ENCODE results near the gene BCORL1. TPM values are rescaled to one million over a fixed set of nuclear protein-coding genes. Genes with fewer than 3 reads are reported as not detected.
A peak's percentile ranks its signal among the peaks of the same experiment; 100 is the strongest.

The BCORL1 gene
- total and polyA plus RNA-seq, 2 of the 4 experiments (the other 2 are of a cell fraction): 0.54 to 1.6 TPM

- Histone ChIP-seq H4K91ac (ENCODE audit: insufficient read depth, low read depth, low read length) (no peak overlapping the region), H3K4me3 (ENCODE audit: insufficient read depth, low read depth, low read length) (no peak overlapping the region), H3K4me2 (ENCODE audit: low read depth, low read length) (no peak overlapping the region), H4K20me1 (ENCODE audit: insufficient read depth, low read length) (peaks cover 29% of the 10 kb centered on the region), H3K9me3 (ENCODE audit: control insufficient read depth, insufficient read depth, low read length) (no peaks in the 10 kb centered on the region), H3K18ac (ENCODE audit: low read depth, low read length) (no peak overlapping the region), H3K9ac (ENCODE audit: low read depth, low read length) (no peak overlapping the region), H2BK15ac (ENCODE audit: low read depth, low read length) (no peak overlapping the region), H2BK5ac (ENCODE audit: low read depth, low read length, poor library complexity, severe bottlenecking) (no peak overlapping the region), H3K4ac (ENCODE audit: low read depth, low read length) (no peak overlapping the region), H4K5ac (ENCODE audit: low read depth, low read length) (no peak overlapping the region), H2AFZ (replicated peaks; ENCODE audit: low read length, poor library complexity) (peak overlapping the region; percentile 44), H3K79me1 (ENCODE audit: low read depth in 1 of 2, low read length in 2 of 2) (peaks cover 4 to 30% of the 10 kb centered on the region in 2 experiments; a peak in 3 of 4 replicates), H3K4me1 (ENCODE audit: control insufficient read depth, insufficient read depth, low read length) (no peaks in the 10 kb centered on the region; the same call in 1 of the 2 replicates), H2BK120ac (ENCODE audit: low read depth, low read length) (no peak overlapping the region), H3K9me1 (ENCODE audit: insufficient read depth, low read length) (peaks cover 5% of the 10 kb centered on the region), H3K23ac (ENCODE audit: low read depth, low read length) (no peak overlapping the region), H2AK9ac (replicated peaks; ENCODE audit: low read depth, low read length, poor library complexity) (no peak overlapping the region), H4K8ac (ENCODE audit: low read depth in 2 of 2, low read length in 2 of 2) (no peak overlapping the region), H3K27ac (ENCODE audit: insufficient read depth, low read length) (no peak overlapping the region), H3K14ac (replicated peaks; ENCODE audit: low read depth, low read length) (no peak overlapping the region), H3K36me3 (ENCODE audit: control insufficient read depth, insufficient read depth, low read length) (no peaks in the 10 kb centered on the region), H3K27me3 (ENCODE audit: control insufficient read depth, insufficient read depth, low read length) (no peaks in the 10 kb centered on the region; the same call in 1 of the 2 replicates), H2AK5ac (ENCODE audit: low read depth, low read length) (no peak overlapping the region), H2BK20ac (ENCODE audit: low read depth, low read length) (no peak overlapping the region), H3K56ac (ENCODE audit: extremely low read depth, insufficient read depth, low read length) (no peak overlapping the region)
- dilution Hi-C loops (cut with HindIII; ENCODE audit: low sequenced_read_pairs, unreplicated experiment) (no loop called here), intact Hi-C loops (cut with micrococcal nuclease) (no loop called here), in situ Hi-C loops (cut with MboI; ENCODE audit: low sequenced_read_pairs) (no loop called here)
- POLR2A ChIA-PET (ENCODE audit: unreplicated experiment): no interaction called here
- no TSS peak for BruUV-seq (replicated peaks)
- TF ChIP-seq NFE2L2 (IDR thresholded peaks at IDR 0.05; ENCODE audit: low read depth, low read length): no peak
- TF ChIP-seq, protein P1, sequence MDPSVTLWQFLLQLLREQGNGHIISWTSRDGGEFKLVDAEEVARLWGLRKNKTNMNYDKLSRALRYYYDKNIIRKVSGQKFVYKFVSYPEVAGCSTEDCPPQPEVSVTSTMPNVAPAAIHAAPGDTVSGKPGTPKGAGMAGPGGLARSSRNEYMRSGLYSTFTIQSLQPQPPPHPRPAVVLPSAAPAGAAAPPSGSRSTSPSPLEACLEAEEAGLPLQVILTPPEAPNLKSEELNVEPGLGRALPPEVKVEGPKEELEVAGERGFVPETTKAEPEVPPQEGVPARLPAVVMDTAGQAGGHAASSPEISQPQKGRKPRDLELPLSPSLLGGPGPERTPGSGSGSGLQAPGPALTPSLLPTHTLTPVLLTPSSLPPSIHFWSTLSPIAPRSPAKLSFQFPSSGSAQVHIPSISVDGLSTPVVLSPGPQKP (IDR thresholded peaks at IDR 0.05; ENCODE audit: borderline replicate concordance, low read depth, low read length): no peak
- no peak for TF ChIP-seq MAFK (IDR thresholded peaks at IDR 0.05; ENCODE audit: low read depth, low read length)
- no peak for TF ChIP-seq RCOR1 (IDR thresholded peaks at IDR 0.05; ENCODE audit: insufficient replicate concordance, low read length)
- no peak for TF ChIP-seq MXI1 (IDR thresholded peaks at IDR 0.05; ENCODE audit: borderline replicate concordance, low read depth, low read length)
- TF ChIP-seq, protein P2, sequence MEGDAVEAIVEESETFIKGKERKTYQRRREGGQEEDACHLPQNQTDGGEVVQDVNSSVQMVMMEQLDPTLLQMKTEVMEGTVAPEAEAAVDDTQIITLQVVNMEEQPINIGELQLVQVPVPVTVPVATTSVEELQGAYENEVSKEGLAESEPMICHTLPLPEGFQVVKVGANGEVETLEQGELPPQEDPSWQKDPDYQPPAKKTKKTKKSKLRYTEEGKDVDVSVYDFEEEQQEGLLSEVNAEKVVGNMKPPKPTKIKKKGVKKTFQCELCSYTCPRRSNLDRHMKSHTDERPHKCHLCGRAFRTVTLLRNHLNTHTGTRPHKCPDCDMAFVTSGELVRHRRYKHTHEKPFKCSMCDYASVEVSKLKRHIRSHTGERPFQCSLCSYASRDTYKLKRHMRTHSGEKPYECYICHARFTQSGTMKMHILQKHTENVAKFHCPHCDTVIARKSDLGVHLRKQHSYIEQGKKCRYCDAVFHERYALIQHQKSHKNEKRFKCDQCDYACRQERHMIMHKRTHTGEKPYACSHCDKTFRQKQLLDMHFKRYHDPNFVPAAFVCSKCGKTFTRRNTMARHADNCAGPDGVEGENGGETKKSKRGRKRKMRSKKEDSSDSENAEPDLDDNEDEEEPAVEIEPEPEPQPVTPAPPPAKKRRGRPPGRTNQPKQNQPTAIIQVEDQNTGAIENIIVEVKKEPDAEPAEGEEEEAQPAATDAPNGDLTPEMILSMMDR (conservative IDR thresholded peaks at IDR 0.05; ENCODE audit: low read depth, low read length): no peak
- no peak for TF ChIP-seq CHD1 (IDR thresholded peaks at IDR 0.05; ENCODE audit: low read depth, low read length)
- no peak for TF ChIP-seq BHLHE40 (IDR thresholded peaks at IDR 0.05; ENCODE audit: low read depth, low read length)
- no peak for TF ChIP-seq USF2 (IDR thresholded peaks at IDR 0.05; ENCODE audit: low read depth, low read length)
- TF ChIP-seq MAZ (IDR thresholded peaks at IDR 0.05; ENCODE audit: borderline replicate concordance, low read depth, low read length): no peak
- no peak for TF ChIP-seq POLR2A (IDR thresholded peaks at IDR 0.05; ENCODE audit: low read depth, low read length)
- no peak for TF ChIP-seq RFX5 (IDR thresholded peaks at IDR 0.05; ENCODE audit: low read depth, low read length)
- TF ChIP-seq SMC3 (IDR thresholded peaks at IDR 0.05; ENCODE audit: low read depth, low read length): no peak
- TF ChIP-seq FOS (IDR thresholded peaks at IDR 0.05; ENCODE audit: low read depth, low read length): no peak
- no peak for TF ChIP-seq CEBPB (IDR thresholded peaks at IDR 0.05; ENCODE audit: low read depth, low read length)
- ATAC-seq (ENCODE audit: low read depth) (no peak), DNase-seq (no peak)
- WGBS, 2 experiments (ENCODE audit: extremely low coverage in 2 of 2, insufficient read length in 1 of 2): no CpG with 5 or more reads among the region's 10 CpGs
- CTCF ChIA-PET: no interaction called here
These were observed 109.6 kb downstream of the BCORL1 start for GRCh38 chrX:130091980-130092522.

Measured in IMR-90 (cell line).